A549 treated with AZD9567 at 1 μM for 4 hours (cell line): Measurements from ENCODE around the gene AMDHD2. TPM values are rescaled to one million over a fixed set of nuclear protein-coding genes. Genes with fewer than 3 reads are reported as not detected.

Experiments used
- total RNA-seq: library from RNA; stranded (reverse); fragments of 200-300 nt; extraction: Qiagen RNA extraction; gene quantifications from 5 replicates; pipeline ENCODE4 v1.2.3, GENCODE V29; 2022; ENCODE audit not compliant: insufficient read depth

The AMDHD2 gene
- 18.8 to 29.9 TPM (median 27.7 TPM) in 5 replicates for total RNA-seq

GRCh38 chr16:2520097-2520783, at the start of gene AMDHD2:
TSS of gene AMDHD2 (plus strand) at chr16:2520371. CDS start at chr16:2520459, 88 bp downstream.

GRCh38 chr16:2471016-2471652, 49.0 kb upstream of the AMDHD2 start, which contains the start of gene NTN3:
TSS of gene NTN3 (plus strand) at chr16:2471297. CDS start at chr16:2471702, 405 bp downstream.

GRCh38 chr16:2474877-2475412, 45.2 kb upstream of the AMDHD2 start, which contains the start of gene TBC1D24:
TSS of gene TBC1D24 (plus strand) at chr16:2475127. CDS start at chr16:2496149, 21,022 bp downstream.

GRCh38 chr16:2513405-2514332, 6.5 kb upstream of the AMDHD2 start, which contains the start of gene ATP6V0C:
TSS of gene ATP6V0C (plus strand) at chr16:2513952. CDS start at chr16:2514104, 152 bp downstream.

GRCh38 chr16:2531371-2531695, 11.2 kb downstream of the AMDHD2 start, which contains the start of gene CEMP1:
TSS of gene CEMP1 (minus strand) at chr16:2531408. CDS start at chr16:2531073, 335 bp downstream.

GRCh38 chr16:2537451-2538379, 17.5 kb downstream of the AMDHD2 start, which contains the start of gene PDPK1:
TSS of gene PDPK1 (plus strand) at chr16:2538021. CDS start at chr16:2538113, 92 bp downstream.

Other genes with a start within 250 kb of the AMDHD2 start
- gene ABCA3, start 179.6 kb upstream of the AMDHD2 start, total RNA-seq = 16.8 to 22.0 TPM (median 20.5 TPM) in 5 replicates
- 22.9 to 25.3 TPM (median 24.4 TPM) in 5 replicates for gene CCNF, start 90.9 kb upstream of the AMDHD2 start, total RNA-seq
- gene TEDC2, start 60.3 kb upstream of the AMDHD2 start, total RNA-seq = 16.9 to 23.5 TPM (median 22.4 TPM) in 5 replicates
- gene NTN3, start 49.1 kb upstream of the AMDHD2 start, total RNA-seq = 0.03 to 0.06 TPM (median 0.05 TPM) in 4 of 5 replicates, not detected in the other
- gene TBC1D24, start 45.2 kb upstream of the AMDHD2 start, total RNA-seq = 5.2 to 10.0 TPM (median 9.2 TPM) in 5 replicates
- gene ATP6V0C, start 6.4 kb upstream of the AMDHD2 start, total RNA-seq = 136 to 293 TPM (median 242 TPM) in 5 replicates
- 0.08 to 0.13 TPM (median 0.09 TPM) in 3 of 5 replicates, not detected in the others for gene CEMP1, start 11.0 kb downstream of the AMDHD2 start, total RNA-seq
- 22.7 to 27.3 TPM (median 23.8 TPM) in 5 replicates for gene PDPK1, start 17.6 kb downstream of the AMDHD2 start, total RNA-seq
- gene KCTD5, start 162.2 kb downstream of the AMDHD2 start, total RNA-seq = 38.4 to 49.1 TPM (median 46.5 TPM) in 5 replicates
- 1.5 to 2.4 TPM (median 1.6 TPM) in 5 replicates for gene PRSS27, start 199.9 kb downstream of the AMDHD2 start, total RNA-seq
- gene SRRM2, start 232.3 kb downstream of the AMDHD2 start, total RNA-seq = 299 to 450 TPM (median 440 TPM) in 5 replicates